ENCODE results near the gene NUB1. TPM values are rescaled to one million over a fixed set of nuclear protein-coding genes. Genes with fewer than 3 reads are reported as not detected.

The NUB1 gene
- polyA plus RNA-seq, 3 donors = 25.0 to 40.6 (median 29.1) TPM

DNA sequence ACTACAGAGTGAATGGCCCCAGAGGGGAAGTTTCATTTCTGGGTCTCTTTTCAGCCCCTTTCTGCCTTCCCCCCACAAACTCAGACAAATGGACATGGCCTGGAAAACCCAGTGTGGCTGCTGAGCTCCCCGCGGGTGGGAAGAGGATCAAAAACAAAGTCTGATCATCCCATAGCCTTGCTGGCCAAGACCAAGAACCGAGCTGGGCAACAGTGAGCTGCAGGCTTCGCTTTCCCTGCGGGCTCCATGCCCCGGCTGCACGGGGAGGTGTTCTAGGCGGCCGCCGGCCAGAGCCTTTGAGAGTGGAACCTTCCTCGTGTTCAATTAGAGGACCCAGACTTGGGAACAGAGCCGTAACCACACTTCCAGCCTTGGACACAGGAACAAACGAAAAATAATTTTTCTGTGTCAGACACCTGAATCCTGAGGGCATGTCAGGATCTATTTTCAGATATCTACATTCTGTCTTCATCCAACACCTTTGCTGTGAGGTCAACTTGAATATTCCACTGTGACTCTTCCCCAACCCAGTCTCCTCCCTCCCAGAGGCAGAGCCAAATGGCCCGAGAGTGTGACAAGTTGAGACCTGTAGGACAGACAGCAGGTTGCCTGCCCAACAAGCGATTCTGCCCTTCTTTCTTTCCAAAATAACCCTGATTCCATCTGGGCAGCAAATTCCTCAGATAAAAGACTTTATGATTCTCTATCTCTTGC lies 42.2 kb downstream of the NUB1 start:
- WGBS, 3 donors = 77 to 87% (median 83%) methylated on average over 15 of the region's 15 CpGs
- no peak overlapping the region for H3K27ac ChIP-seq (ENCODE audit: low read depth, low read length)

DNA sequence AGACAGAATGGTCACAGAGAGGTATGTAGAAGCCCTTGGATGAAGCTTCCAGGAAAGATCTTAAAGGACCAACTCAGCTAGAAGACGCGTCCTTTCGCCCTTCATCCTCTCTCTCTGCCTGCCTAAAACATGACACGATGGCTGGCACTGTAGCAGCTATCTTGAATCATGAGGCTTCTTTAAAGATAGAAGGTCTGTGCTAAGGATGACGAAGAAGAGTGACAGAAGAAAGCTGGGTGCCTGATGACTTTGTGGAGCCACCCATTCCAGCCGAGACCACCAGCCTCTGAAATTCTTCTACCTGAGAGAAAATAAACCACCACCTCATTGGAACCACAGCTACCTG lies 42.7 kb downstream of the NUB1 start:
- no peak overlapping the region for H3K27ac ChIP-seq (ENCODE audit: low read depth, low read length)
- WGBS, 3 donors = 81 to 96% (median 82%) methylated on average over 6 of the region's 6 CpGs

DNA sequence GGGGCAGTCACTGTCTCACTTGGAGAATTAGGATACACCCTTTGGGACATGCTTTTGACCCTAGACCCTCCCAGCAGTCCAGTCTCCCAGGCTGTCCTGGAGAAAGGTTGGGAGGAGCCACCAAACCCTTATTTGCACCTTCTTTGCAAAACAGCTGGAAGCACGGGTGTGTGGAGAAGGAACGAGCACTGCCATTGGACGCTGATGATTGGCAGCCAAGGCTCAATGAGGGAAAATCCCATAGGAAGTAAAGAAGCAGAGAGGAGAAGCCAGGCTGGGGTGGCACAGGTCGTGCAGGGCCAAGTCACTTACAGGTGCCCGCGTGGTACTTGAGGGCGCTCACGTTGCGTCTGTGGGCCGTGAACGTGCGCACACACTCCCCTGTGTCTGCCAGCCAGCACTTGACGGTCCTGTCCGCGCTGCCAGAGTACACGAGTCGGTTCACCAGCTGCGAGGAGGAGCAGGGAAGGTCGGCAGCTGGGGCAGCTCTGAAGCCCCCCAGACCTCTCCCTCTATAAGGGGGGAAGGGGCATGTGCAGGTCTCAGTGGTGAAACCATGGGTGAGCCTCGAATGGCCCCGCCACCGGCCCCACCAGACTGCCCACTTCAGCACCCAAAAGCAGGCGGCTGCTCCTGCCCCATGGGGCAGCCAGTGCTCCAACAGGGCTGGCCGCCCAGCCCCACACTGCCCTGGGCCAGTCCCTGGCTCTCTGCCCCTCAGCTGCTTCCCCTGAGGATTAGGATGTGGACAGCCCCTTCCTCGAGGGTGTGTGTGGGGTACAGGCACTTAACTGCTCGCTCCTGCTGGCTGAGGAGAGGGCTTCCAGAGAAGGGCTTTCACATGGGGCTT lies 43.4 kb downstream of the NUB1 start:
- 84 to 87% (median 85%) methylated on average over 26 of the region's 26 CpGs for WGBS, 3 donors
- no peak overlapping the region for H3K27ac ChIP-seq (ENCODE audit: low read depth, low read length)

DNA sequence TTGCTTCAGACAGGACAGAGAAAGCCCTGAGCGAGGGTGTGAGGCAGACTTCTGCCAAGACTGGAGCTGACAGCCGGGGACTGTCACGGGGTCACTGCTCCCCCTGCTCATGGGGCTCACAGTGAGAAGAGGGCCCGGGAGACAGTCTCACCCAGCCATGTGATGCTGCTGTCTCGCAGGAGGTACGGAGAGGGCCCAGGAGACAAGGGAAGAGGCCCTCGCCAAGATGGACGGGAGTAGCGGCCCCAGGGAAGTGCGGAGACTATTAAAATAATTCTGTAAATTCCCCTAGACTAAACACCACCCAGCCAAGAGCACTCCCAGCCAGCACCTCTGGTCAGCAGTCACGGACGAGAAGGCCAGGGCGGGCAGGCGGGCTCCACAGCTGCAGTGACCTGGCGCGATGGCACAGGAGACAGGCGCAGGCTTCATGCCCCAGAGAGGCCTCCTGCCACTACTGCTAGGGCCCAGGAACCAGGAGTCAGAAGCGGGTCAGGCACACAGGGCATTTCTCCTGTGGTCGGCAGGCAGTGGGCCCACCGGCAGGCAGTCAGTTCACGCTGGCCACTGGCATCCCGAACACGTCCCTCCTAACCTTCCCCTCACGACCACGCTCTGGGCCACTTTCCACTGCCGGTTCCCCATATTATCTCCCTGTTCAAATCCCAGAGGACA lies 44.2 kb downstream of the NUB1 start:
- no peak overlapping the region for H3K27ac ChIP-seq (ENCODE audit: low read depth, low read length)
- whole genome bisulfite sequencing, 3 donors = 78 to 90% (median 79%) methylated on average over 25 to 26 of the region's 26 CpGs

DNA sequence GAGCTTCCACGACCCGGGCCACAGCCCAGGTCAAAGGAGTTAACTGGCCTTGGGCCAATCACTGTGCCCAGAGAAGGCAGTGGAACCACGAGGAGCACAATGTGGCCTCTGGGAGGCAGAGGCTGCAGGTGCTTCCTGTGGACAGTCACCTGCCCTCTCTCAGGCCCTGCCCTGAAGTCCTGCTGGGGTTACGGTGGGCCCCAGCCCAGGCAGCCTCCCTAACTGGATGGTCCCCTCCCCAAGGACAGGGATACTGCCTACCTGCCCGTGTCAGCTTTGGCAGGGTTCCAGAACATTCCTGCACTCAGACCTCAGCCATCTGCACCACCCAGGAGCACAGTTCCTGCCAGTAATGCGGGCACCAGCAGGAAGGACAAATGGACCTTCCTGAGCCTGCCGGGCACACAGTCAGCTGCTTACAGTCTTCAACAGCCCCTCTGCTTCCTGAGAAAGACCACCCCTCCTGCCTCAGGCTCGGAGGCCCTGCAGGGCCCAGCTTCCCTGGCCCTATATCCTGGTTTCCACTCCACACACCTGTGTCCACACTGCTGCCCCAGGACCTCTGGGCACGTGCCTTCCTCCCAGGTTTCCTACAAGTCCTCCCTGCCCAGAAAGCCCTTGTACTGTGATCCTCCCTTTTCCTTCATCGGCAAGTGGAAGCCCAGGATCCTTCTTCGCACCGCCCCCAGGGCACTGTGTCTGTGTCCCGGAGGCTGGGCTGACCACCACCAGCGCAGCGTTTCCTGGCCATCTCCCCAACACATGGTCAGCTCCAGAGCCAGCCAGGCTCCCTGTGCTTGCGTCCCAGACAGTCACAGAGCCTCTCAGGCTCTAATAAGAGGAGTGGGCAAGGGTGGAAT lies 44.9 kb downstream of the NUB1 start:
- H3K27ac ChIP-seq (ENCODE audit: low read depth, low read length) = no peak overlapping the region
- WGBS, 3 donors = 53 to 59% (median 57%) methylated on average over 16 of the region's 16 CpGs

DNA sequence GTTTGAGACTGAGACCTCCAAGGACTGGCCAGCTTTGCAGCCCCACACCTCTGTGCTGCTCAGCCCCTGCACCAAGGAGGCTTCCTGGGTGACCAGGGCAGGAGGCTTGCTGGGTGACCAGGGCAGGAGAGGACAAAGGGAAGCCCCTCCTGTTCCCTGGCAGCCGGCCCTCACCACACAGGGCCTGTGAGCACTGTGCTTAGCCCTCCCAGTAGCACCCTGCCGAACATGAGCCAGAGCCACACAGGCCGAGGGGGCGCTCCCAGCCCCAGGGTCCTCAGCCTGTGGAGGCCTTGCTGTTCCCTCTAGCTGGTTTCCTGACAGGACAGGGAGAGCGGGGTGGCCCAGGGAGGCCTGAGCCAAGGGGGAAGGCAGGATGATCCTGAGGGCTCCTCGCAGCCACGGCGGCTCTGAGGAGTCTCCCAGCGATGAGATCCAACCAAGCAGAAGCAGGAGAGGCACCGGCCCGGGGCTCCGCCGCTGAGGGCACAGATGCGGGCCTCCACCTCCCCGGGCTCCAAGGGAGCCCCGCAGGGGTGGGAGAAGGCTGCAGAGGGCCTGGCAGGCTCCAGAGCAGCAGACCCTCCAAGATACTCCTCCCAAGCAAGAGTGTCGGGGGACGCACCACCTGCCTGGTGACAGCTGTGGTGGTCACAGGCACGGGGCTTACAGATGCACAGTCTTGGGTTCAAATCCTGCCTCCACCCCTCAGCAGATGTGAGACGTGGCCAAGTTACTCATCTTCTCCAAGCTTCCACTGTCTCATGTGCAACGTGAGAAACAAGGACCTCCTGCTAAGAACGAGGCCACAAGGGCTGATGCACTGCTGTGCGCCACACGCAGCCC lies 45.8 kb downstream of the NUB1 start:
- whole genome bisulfite sequencing, 3 donors = 84 to 90% (median 89%) methylated on average over 24 of the region's 24 CpGs

DNA sequence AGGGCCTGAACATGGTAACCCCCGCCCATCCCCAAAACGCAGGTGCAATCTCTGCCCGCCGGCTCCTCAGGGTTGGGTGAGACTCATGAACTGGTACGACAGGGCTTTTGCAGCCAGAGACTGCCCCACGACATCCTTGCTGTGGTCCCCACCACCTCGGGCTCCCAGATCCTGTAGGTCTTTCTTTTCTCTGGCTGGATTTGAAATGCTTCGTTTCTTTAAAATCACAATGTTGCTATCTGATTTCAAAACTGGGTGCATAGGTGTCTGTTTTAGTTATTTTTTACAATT lies 46.3 kb downstream of the NUB1 start:
- 92 to 95% (median 93%) methylated on average over 8 of the region's 8 CpGs for WGBS, 3 donors
- no peak overlapping the region for H3K27ac ChIP-seq (ENCODE audit: low read depth, low read length)

More for the DNA sequence above, 45.8 kb downstream of the NUB1 start:
- no peak overlapping the region for H3K27ac ChIP-seq (ENCODE audit: low read depth, low read length)

DNA sequence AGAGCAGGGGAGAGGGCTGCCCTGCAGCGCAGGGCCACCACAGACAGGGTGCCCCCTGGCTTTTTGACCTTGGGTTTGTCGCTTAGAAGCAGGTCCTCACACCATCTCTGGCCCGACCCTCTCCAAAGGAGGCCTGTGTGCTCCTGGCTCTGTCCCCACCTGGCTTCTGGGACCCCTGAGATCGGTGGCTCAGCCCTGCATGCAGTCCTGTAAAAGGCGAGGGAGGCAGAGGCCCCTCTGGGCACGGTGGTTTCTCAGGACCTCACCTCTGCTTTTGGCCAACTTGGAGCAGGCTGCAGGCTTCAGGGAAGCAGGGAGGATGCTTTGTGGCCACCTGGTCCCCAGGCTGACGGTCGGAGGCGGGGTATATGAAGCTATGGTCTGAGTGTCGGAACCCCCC lies 46.8 kb downstream of the NUB1 start:
- WGBS, 3 donors = 87 to 91% (median 90%) methylated on average over 10 of the region's 10 CpGs
- H3K27ac ChIP-seq (ENCODE audit: low read depth, low read length) = no peak overlapping the region

DNA sequence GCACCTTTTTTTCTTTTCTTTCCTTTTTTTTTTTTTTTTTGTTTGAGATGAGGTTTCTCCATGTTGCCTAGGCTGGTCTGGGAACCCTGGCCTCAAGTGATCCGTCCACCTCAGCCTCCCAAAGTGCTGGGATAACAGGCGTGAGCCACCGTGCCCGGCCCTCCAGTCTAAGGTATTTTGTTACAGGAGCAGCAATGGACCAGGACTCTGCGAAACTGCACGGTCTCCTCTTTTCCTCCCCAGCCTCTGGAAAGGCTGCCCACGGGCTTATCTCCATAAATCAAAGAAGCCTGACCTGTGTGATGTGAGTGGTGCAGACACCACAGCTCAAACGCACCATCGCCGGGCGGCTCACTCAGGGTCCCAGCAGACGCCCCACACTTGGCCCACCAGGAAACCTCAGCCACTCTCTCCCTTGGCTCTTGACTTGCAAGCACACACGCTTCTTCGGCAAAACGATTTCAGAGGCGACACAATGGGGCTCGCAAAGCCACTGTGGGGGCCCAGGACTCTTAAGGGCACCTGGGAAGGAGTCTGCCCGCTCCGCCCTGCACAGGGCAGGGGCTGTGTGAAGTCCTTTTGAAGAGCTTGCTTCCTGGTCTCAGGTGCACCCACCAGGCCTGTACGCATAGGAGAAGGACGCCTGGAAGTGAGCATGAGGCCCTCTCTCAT lies 47.6 kb downstream of the NUB1 start:
- H3K27ac ChIP-seq (ENCODE audit: low read depth, low read length) = no peak overlapping the region
- WGBS, 3 donors = 87 to 92% (median 90%) methylated on average over 21 of the region's 21 CpGs

DNA sequence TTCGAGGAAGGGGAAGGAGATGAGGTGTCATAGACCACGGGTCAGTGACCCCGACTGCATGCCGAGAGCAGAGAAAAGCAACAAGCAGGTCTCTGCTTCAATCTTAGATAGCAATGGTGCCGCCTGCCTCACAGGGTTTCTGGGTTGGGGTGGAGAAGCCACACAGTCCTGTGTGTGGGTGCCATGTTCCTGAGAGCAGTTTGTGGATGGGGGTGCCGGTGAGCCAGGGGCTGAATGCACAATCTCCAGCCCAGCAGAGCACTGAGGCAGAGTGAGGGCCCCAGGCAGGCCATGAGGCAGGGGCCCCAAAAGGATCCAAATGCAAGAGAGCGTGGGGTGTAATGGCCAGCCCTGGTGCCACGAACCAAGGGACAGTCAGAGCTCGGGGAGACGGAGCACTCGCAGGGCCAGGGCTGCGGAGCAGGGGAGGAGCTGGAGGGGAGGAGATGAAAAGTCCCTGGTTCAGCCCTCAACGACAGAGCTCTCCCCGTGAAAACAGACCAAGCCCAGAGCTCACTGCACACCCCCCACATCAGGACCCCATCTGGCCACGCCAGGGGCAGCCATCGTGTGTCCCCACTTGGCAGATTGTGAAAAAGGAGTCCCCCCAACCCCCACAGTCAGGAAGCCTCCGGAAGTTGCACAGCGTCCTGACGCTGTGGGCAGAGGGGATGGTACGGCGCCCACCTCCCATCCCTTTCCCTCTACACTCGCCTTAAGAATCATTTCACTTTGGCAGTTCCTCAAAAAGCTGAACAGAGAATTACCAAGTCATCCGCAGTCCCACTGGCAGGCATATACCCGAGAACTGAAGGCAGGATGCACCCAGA lies 48.4 kb downstream of the NUB1 start:
- 70 to 88% (median 72%) methylated on average over 23 to 24 of the region's 24 CpGs for whole genome bisulfite sequencing, 3 donors
- H3K27ac ChIP-seq (ENCODE audit: low read depth, low read length) = no peak overlapping the region

DNA sequence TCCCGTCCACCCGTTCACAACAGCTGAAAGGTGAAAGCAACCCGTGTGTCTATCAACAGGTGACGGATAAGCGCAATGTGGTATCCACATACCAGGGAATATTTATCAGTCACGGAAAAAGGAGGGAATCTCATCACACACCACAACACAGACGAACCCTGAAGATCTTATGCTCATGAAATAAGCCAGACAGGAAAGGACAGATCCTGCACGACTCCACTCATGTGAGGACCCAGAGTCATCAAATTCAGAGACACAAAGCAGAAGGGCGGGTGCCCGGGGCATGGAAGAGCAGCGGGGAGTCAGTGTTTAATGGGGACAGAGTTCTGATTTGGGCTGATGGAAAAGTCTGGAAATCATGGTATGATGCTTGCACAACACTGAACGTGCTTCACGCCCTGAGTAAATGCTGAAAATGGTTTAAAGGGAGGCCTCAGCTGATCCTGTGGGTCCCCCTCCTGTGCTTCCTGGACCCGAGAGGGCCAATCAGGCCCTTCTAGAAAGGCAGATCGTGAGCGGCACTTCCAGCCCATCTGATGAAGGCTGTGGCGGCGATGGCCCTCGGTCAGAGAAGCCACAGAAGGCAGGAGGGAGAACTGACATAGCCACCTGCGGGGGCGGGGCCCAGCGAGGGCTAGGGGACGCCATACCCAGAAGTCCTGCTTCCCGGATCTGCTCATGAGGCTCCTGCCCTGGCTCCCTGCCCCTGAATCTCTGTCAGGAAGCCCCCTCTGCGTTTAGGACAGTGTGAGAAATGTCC lies 49.2 kb downstream of the NUB1 start:
- 71 to 83% (median 72%) methylated on average over 25 of the region's 25 CpGs for WGBS, 3 donors
- no peak overlapping the region for H3K27ac ChIP-seq (ENCODE audit: low read depth, low read length)

DNA sequence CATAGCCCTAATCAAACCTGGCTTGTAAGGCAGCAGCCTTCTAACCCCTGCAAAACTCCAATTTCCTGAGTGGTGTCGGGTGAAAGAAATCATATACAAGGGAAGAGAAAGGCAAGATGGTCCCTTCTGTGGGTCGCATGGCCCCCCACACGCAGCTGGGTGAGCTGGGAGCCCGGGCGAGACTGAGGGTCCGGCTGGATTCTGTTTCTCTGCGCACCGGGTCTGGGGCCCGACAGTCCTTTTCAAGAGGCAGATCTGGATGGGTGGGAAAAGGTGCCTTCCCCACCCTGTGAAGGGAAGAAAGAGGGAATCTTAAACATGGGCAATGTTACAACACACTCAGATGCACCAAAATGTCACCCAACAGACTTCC lies 49.7 kb downstream of the NUB1 start:
- WGBS, 3 donors = 88 to 98% (median 89%) methylated on average over 9 of the region's 9 CpGs
- no peak overlapping the region for H3K27ac ChIP-seq (ENCODE audit: low read depth, low read length)

DNA sequence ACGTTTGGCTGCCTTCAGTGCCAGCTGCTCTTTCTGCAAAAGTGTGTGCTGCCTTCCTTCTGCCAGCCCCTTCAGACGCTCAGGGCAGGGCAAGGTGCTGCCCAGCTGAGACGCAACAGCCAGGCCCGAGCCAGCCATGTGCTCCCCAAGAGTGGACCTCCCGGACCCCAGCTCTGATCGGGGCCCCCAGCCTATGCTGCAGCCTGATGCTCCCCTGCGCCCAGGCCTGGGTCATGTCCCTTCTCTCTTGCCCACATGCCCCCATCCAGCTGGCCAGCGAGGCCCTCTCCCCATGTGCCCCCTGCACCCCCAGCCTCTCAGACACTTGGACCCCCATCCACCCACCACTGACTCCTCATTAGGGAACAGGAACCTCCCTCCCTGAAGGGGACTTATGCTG lies 50.4 kb downstream of the NUB1 start:
- no peak overlapping the region for H3K27ac ChIP-seq (ENCODE audit: low read depth, low read length)
- 89 to 90% (median 90%) methylated on average over 8 of the region's 8 CpGs for WGBS, 3 donors

DNA sequence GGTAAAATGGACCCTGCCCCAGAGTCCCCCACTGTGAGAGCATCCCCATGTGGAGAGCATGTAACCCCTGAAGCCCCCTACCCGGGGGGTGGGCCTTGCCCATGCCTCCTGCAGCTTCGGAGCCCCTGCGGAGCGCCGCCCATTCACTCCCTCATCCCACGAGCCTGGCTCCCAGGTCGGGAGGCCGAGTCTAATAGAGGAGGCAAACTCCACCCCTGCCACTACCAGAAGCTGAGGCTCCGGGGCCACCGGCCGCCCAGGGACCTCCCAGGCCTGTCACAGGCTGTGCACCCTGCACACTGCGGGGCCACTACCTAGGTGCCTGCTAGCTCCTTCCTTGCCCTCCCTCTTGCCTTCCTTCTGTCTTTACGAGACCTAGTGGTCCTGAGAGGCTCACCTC lies 50.8 kb downstream of the NUB1 start:
- WGBS, 3 donors = 82 to 89% (median 89%) methylated on average over 13 of the region's 13 CpGs
- no peak overlapping the region for H3K27ac ChIP-seq (ENCODE audit: low read depth, low read length)

DNA sequence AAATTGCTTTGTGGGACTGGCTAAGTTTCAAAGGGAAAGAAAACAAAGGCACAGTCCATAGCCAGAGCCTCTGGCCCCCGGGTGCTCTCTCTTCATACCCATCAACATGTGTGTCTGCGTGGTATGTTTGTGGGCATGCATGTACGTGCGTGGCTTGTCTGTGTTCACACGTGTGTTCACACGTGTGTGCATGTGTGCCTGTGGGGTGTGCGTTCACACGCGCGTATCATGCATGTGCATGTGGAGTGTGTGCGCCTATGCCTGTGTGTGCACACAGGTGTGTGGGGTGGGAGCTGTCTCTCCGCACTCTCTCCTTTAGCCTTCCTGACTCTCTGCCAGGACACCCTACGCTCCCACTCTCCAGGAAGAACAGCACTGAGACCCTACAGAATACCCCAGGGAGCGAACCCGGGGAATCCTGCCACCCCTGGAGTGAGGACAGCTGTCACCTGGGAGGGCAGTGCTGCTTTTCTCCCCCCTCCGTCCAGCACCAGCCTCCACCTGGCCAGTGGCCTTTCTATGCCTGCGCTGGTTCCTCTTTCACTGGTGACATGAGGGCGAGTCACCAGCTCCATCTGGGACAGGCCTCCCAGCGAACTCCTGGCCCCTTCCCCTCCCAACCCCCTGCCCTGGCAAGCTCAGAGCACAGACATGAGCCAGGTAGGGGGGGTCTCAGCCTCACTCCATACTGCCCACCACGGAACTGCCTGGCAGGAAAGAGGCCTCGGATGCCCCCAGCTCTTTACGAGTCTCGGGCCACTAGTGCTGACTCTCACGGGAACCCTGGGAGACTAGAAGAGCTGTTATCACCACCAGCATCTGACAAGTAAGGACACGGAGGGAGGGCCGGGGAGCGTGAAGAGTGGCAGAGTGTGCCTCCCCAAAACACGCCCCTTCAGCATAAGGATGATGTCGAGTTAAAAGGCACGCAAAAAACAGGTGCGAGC lies 51.7 kb downstream of the NUB1 start:
- WGBS, 3 donors = 77 to 80% (median 79%) methylated on average over 31 of the region's 31 CpGs

More for the DNA sequence above, 51.7 kb downstream of the NUB1 start:
- H3K27ac ChIP-seq (ENCODE audit: low read depth, low read length) = no peak overlapping the region

Measured in adipose tissue (tissue), 3 donors.